HCT116 (cell line): ENCODE data around the gene SPTBN4. TPM values are rescaled to one million over a fixed set of nuclear protein-coding genes. Genes with fewer than 3 reads are reported as not detected.

Source experiments
- ATAC-seq: fragments of 200-7000 bp; cut with Tn5 transposase; 2 replicates; pipeline ENCODE4 v1.9.1; 2020; ENCODE audit warnings: mild to moderate bottlenecking, moderate library complexity
- BruUV-seq: library from RNA; stranded (reverse); fragments of 400-500 nt; replicated peaks from 2 replicates; lab custom pipeline; 2021; lab: Mats Ljungman, UMichigan
- CTCF ChIA-PET: fragments of 300-600 bp; sonication (Branson Sonifier 250); formaldehyde crosslinking; loops from one replicate; lab custom pipeline; 2021; ENCODE audit warnings: antibody characterized with exemption; lab: Charles Lee
- POLR2A ChIA-PET: fragments of 300-600, 350-600 bp; sonication (Branson Sonifier 250); formaldehyde crosslinking; loops from one replicate; lab custom pipeline; 2021; ENCODE audit warnings: antibody characterized with exemption; lab: Charles Lee
- RAD21 ChIA-PET, 2 experiments: fragments of 300-600 bp; sonication (Branson Sonifier 250); formaldehyde crosslinking; loops; one replicate each; lab custom pipeline; 2023; ENCODE audit warnings: low total read pairs in 2 of 2; ENCODE audit not compliant: uncharacterized antibody in 2 of 2, unreplicated experiment in 2 of 2, low non-redundant PET in 1 of 2; lab: Charles Lee
- DNase-seq: peaks from one replicate; pipeline ENCODE4 v3.0.0-alpha.2; 2010; ENCODE audit warnings: low read depth, low spot score
- H2AFZ ChIP-seq: fragments of 200-600 bp; shearing (Covaris generic), sonication (generic); 2 replicates; pipeline ENCODE4 v1.6.1; 2017; ENCODE audit warnings: low read depth, mixed run types, mixed read lengths, antibody characterized with exemption, low read length; ENCODE audit not compliant: poor library complexity, severe bottlenecking
- H3K27ac ChIP-seq: 2 replicates; pipeline ENCODE4 v1.5.1; 2012; ENCODE audit warnings: low read depth, low read length
- H3K27me3 ChIP-seq: fragments of 200-600 bp; sonication (generic); 2 replicates; pipeline ENCODE4 v1.6.1; 2016; ENCODE audit warnings: mixed run types, low read length, mixed read lengths; ENCODE audit not compliant: insufficient read depth
- H3K36me3 ChIP-seq, 2 experiments: fragments of 200-500 bp in 1 of 2; fragments of 200-600 bp in 1 of 2; sonication (Bioruptor generic) in 1 of 2; sonication (generic) in 1 of 2; 2 replicates each; pipeline versions ENCODE4 v1.5.1 to v1.6.1; 2014 to 2016; ENCODE audit warnings: low read length in 2 of 2, inconsistent platforms in 1 of 2, mixed read lengths in 1 of 2, mixed run types in 1 of 2; ENCODE audit not compliant: insufficient read depth in 2 of 2, control insufficient read depth in 1 of 2
- H3K4me1 ChIP-seq, 2 experiments: fragments of 200-600 bp in 1 of 2; sonication (generic) in 1 of 2; 2 replicates each; pipeline versions ENCODE4 v1.5.1 to v1.6.1; 2012 to 2017; ENCODE audit warnings: low read length in 2 of 2, inconsistent platforms in 1 of 2, mild to moderate bottlenecking in 1 of 2, mixed read lengths in 1 of 2, mixed run types in 1 of 2, moderate library complexity in 1 of 2; ENCODE audit not compliant: insufficient read depth in 2 of 2, control insufficient read depth in 1 of 2
- H3K4me2 ChIP-seq: fragments of 200-600 bp; sonication (generic); 2 replicates; pipeline ENCODE4 v1.6.1; 2017; ENCODE audit warnings: mixed run types, low read length, mixed read lengths
- H3K4me3 ChIP-seq, 2 experiments: fragments of 200-600 bp in 1 of 2; sonication (generic) in 1 of 2; replicated peaks in 1 of 2; 2 replicates each; pipeline ENCODE4 v1.5.1; 2011 to 2016; ENCODE audit warnings: low read length in 2 of 2, control low read depth in 1 of 2, low read depth in 1 of 2, mild to moderate bottlenecking in 1 of 2, mixed read lengths in 1 of 2, mixed run types in 1 of 2
- H3K79me2 ChIP-seq: fragments of 200-600 bp; sonication (generic); 2 replicates; pipeline ENCODE4 v1.6.1; 2017; ENCODE audit warnings: mild to moderate bottlenecking, mixed run types, low read length, moderate library complexity, mixed read lengths; ENCODE audit not compliant: insufficient read depth
- H3K9ac ChIP-seq: fragments of 200-600 bp; sonication (generic); 2 replicates; pipeline ENCODE4 v1.6.1; 2016; ENCODE audit warnings: low read length, mixed read lengths
- H3K9me2 ChIP-seq: fragments of 200-600 bp; sonication (generic), shearing (Covaris generic); 2 replicates; pipeline ENCODE4 v1.6.1; 2017; ENCODE audit warnings: mixed run types, mild to moderate bottlenecking, moderate library complexity; ENCODE audit not compliant: insufficient read depth
- H3K9me3 ChIP-seq, 2 experiments: fragments of 200-500 bp in 1 of 2; fragments of 200-600 bp in 1 of 2; sonication (Bioruptor generic) in 1 of 2; sonication (generic) in 1 of 2; 2 replicates each; pipeline ENCODE4 v1.6.1; 2014 to 2017; ENCODE audit warnings: low read length in 2 of 2, mixed read lengths in 2 of 2, inconsistent platforms in 1 of 2, low read depth in 1 of 2, mild to moderate bottlenecking in 1 of 2, mixed run types in 1 of 2, moderate library complexity in 1 of 2; ENCODE audit not compliant: control insufficient read depth in 1 of 2, insufficient read depth in 1 of 2
- H4K20me1 ChIP-seq: fragments of 200-600 bp; sonication (generic), shearing (Covaris generic); 2 replicates; pipeline ENCODE4 v1.6.1; 2017; ENCODE audit warnings: mixed run types, mild to moderate bottlenecking, moderate library complexity; ENCODE audit not compliant: insufficient read depth
- EZH2 ChIP-seq: fragments of 200-600 bp; sonication (generic); IDR thresholded peaks from 2 replicates; pipeline ENCODE4 v1.6.1; 2017; ENCODE audit warnings: antibody characterized with exemption, mixed run types
- EZH2phosphoT487 ChIP-seq: fragments of 200-600 bp; IDR thresholded peaks from 2 replicates; pipeline ENCODE4 v1.6.1; 2018; ENCODE audit warnings: antibody characterized with exemption, borderline replicate concordance
- FOSL1 ChIP-seq: IDR thresholded peaks from 2 replicates; pipeline ENCODE4 v1.6.1; 2012; ENCODE audit warnings: low read depth
- POLR2A ChIP-seq: IDR thresholded peaks from 2 replicates; pipeline ENCODE4 v1.7.0; 2011; ENCODE audit warnings: borderline replicate concordance; ENCODE audit not compliant: insufficient read depth, insufficient read length; ENCODE audit errors: extremely low read depth
- RAD21 ChIP-seq: IDR thresholded peaks from 2 replicates; pipeline ENCODE4 v1.6.1; 2012; ENCODE audit warnings: low read depth, mild to moderate bottlenecking
- SP1 ChIP-seq: IDR thresholded peaks from 2 replicates; pipeline ENCODE4 v1.6.1; 2012; ENCODE audit warnings: low read depth
- SRF ChIP-seq: IDR thresholded peaks from 2 replicates; pipeline ENCODE4 v1.6.1; 2012; ENCODE audit warnings: low read depth
- TCF7L2 ChIP-seq: IDR thresholded peaks from 2 replicates; pipeline ENCODE4 v1.7.0; 2011; ENCODE audit warnings: borderline replicate concordance, inconsistent platforms; ENCODE audit not compliant: insufficient read depth, insufficient read length; ENCODE audit errors: extremely low read depth
- ZFX ChIP-seq: fragments of 450-650 bp; IDR thresholded peaks from 2 replicates; pipeline ENCODE4 v1.6.1; 2017
- ZNF274 ChIP-seq: fragments of 200-500 bp; sonication (Bioruptor generic); IDR thresholded peaks from 2 replicates; pipeline ENCODE4 v1.6.1; 2014; ENCODE audit warnings: mild to moderate bottlenecking, low read depth, low read length, inconsistent platforms
- intact Hi-C: fragments of 100-400 bp; cut with micrococcal nuclease; formaldehyde crosslinking; loops from 2 replicates; pipeline ENCODE4 v1.10.0; 2022
- total RNA-seq: library from RNA; stranded (reverse); gene quantifications from one replicate; pipeline ENCODE4 v1.2.1, GENCODE V29; 2021; ENCODE audit not compliant: unreplicated experiment
- TF ChIP-seq, protein P1 (sequence below): IDR thresholded peaks from 2 replicates; pipeline ENCODE4 v1.6.1; 2012

SPTBN4 gene
- total RNA-seq, 1 experiment from 2014 or later = 4.6 TPM

DNA sequence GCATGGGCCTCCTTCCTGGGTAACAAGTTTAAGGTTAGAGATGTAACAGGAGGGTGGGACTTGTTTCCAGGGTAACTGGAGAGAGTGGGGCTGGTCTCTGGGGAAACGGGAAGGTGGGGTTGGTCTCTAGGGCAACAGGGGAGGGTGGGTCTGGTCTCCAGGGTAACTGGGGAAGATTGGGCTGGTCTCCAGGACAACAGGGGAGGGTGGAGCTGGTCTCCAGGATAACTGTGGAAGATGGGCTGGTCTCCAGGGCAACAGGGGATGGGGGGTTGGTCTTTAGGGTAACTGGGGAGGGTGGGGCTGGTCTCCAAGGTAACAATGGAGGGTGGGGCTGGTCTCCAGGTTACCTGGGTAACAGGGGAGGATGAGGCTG, 36.5 kb downstream of the SPTBN4 start:
- H3K9me3 ChIP-seq = no peaks in the 10 kb centered on the region
- ChIA-PET RAD21 (no interaction called here), POLR2A (no interaction called here), CTCF (interaction anchor here (0.8 to 1.2 kb wide), 4 partner anchors 18 to 99 kb away, joined by 3 to 6 read pairs (median 4); no protein-coding TSS in a partner anchor)
- ATAC-seq = no peak
- no peak overlapping the region for H3K4me3 ChIP-seq
- no peaks in the 10 kb centered on the region for H3K79me2 ChIP-seq
- H3K27me3 ChIP-seq = no peaks in the 10 kb centered on the region
- no peak overlapping the region for H3K4me2 ChIP-seq
- H4K20me1 ChIP-seq = no peaks in the 10 kb centered on the region
- no peaks in the 10 kb centered on the region for H3K9me2 ChIP-seq
- TF ChIP-seq ZFX = no peak
- TF ChIP-seq RAD21 = no peak
- TF ChIP-seq, protein P1, sequence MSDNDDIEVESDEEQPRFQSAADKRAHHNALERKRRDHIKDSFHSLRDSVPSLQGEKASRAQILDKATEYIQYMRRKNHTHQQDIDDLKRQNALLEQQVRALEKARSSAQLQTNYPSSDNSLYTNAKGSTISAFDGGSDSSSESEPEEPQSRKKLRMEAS = no peak
- no peak for DNase-seq
- intact Hi-C loops = no loop called here
- 0 out of 4 replicates have a peak, but pooled peaks cover 0 to 7% of the 10 kb centered on the region in 2 experiments for H3K4me1 ChIP-seq
- no peaks in the 10 kb centered on the region for H3K36me3 ChIP-seq
- BruUV-seq = no TSS peak
- H3K9ac ChIP-seq = no peak overlapping the region
- H2AFZ ChIP-seq = no peak overlapping the region
- H3K27ac ChIP-seq = no peak overlapping the region

- no peak for TF ChIP-seq SRF
- no peak for TF ChIP-seq POLR2A
- TF ChIP-seq, protein P1 = no peak
- TF ChIP-seq SP1 = no peak
- no peak for TF ChIP-seq RAD21
- no peak for TF ChIP-seq EZH2
- no peak for TF ChIP-seq TCF7L2
- no peak for TF ChIP-seq ZFX
- TF ChIP-seq ZNF274 = no peak
- no peak for TF ChIP-seq FOSL1
- TF ChIP-seq EZH2phosphoT487 = no peak
- Histone ChIP-seq H3K79me2 (no peaks in the 10 kb centered on the region), H3K27ac (no peak overlapping the region), H3K4me1 (0 out of 4 replicates have a peak, but pooled peaks cover 0 to 7% of the 10 kb centered on the region in 2 experiments), H2AFZ (no peak overlapping the region), H3K9me2 (no peaks in the 10 kb centered on the region), H3K9ac (no peak overlapping the region), H3K36me3 (no peaks in the 10 kb centered on the region), H4K20me1 (no peaks in the 10 kb centered on the region), H3K9me3 (no peaks in the 10 kb centered on the region), H3K4me3 (no peak overlapping the region), H3K27me3 (no peaks in the 10 kb centered on the region), H3K4me2 (no peak overlapping the region)
- BruUV-seq = no TSS peak
- ChIA-PET POLR2A (no interaction called here), RAD21 (no interaction called here), CTCF (no interaction called here)
- DNase-seq (no peak), ATAC-seq (no peak)
- intact Hi-C loops = no loop called here
Measured at GRCh38 chr19:40506099-40506498, 39.3 kb downstream of the SPTBN4 start.
